NCI-H524 treated with DMSO at 0.1 percent for 48 hours (cell line): ENCODE measurements around the gene DENND1A.
"Not testable (repeated sequence)": the region's sequence is repeated elsewhere in the genome, so short reads cannot be mapped to it uniquely, and the experiment has no call there.

Experiments
- DNase-seq: peaks from one replicate; lab custom pipeline; 2025; lab: John Stamatoyannopoulos, UW

Gene DENND1A

GRCh38 chr9:123457583-123457982, 472.3 kb downstream of the DENND1A start:
- DNase-seq, result no peak

GRCh38 chr9:123456011-123456410, 473.9 kb downstream of the DENND1A start:
- DNase-seq, result no peak

GRCh38 chr9:123455187-123455586, 474.7 kb downstream of the DENND1A start:
- no peak for DNase-seq

GRCh38 chr9:123454361-123454760, 475.6 kb downstream of the DENND1A start:
- no peak for DNase-seq

GRCh38 chr9:123453831-123454321, 476.1 kb downstream of the DENND1A start:
- no peak for DNase-seq

- DNase-seq, result no peak
Measured at GRCh38 chr9:123453076-123453667, 476.8 kb downstream of the DENND1A start.

GRCh38 chr9:123450996-123451395, 478.9 kb downstream of the DENND1A start:
- DNase-seq, result no peak

GRCh38 chr9:123450098-123450770, 479.7 kb downstream of the DENND1A start:
- DNase-seq, result no peak

GRCh38 chr9:123447934-123448646, 481.8 kb downstream of the DENND1A start:
- DNase-seq, result no peak

GRCh38 chr9:123445981-123446610, 483.8 kb downstream of the DENND1A start:
- no peak for DNase-seq

- DNase-seq, result no peak
Measured at GRCh38 chr9:123445116-123445515, 484.8 kb downstream of the DENND1A start.

- no peak for DNase-seq
Measured at GRCh38 chr9:123441769-123442168, 488.2 kb downstream of the DENND1A start.

GRCh38 chr9:123440256-123440655, 489.7 kb downstream of the DENND1A start:
- DNase-seq, result no peak

- no peak for DNase-seq
Measured at GRCh38 chr9:123438821-123439220, 491.1 kb downstream of the DENND1A start.

GRCh38 chr9:123438321-123438720, 491.6 kb downstream of the DENND1A start:
- DNase-seq, result no peak

GRCh38 chr9:123437201-123437600, 492.7 kb downstream of the DENND1A start:
- DNase-seq, result no peak

- DNase-seq, result no peak
Measured at GRCh38 chr9:123435471-123435870, 494.5 kb downstream of the DENND1A start.

GRCh38 chr9:123434619-123435240, 495.2 kb downstream of the DENND1A start:
- DNase-seq, result no peak

GRCh38 chr9:123432331-123433236, 497.3 kb downstream of the DENND1A start:
- no peak for DNase-seq

- no peak for DNase-seq
Measured at GRCh38 chr9:123431581-123431980, 498.3 kb downstream of the DENND1A start.

GRCh38 chr9:123428450-123428849, 501.5 kb downstream of the DENND1A start:
- DNase-seq, result not testable (repeated sequence)
